Activated naive CD4-positive, alpha-beta T cell treated with anti-CD3 and anti-CD28 coated beads, Interleukin-2, amount 10 ng/mL, durations not matched to agents 7 days and 5 days (primary cell): ENCODE measurements around the gene BRME1.

Experiments used
- CTCF ChIA-PET: fragments of 350-600 bp; sonication (Branson Sonifier 250); formaldehyde crosslinking; loops from one replicate; lab custom pipeline; 2021; ENCODE audit warnings: antibody characterized with exemption; lab: Charles Lee
- DNase-seq: peaks from one replicate; pipeline ENCODE4 v3.0.0-alpha.2; 2020
- H3K27ac Mint-ChIP-seq: one replicate; pipeline ENCODE4 v1.8.0; 2021; ENCODE audit warnings: mild to moderate bottlenecking, moderate library complexity, mixed read lengths
- H3K27me3 Mint-ChIP-seq: one replicate; pipeline ENCODE4 v1.8.0; 2021; ENCODE audit warnings: mild to moderate bottlenecking, mixed read lengths
- H3K36me3 Mint-ChIP-seq: one replicate; pipeline ENCODE4 v1.8.0; 2021; ENCODE audit warnings: mixed read lengths
- H3K4me1 Mint-ChIP-seq: one replicate; pipeline ENCODE4 v1.8.0; 2021; ENCODE audit warnings: mixed read lengths
- H3K4me3 Mint-ChIP-seq: one replicate; pipeline ENCODE4 v1.8.0; 2021; ENCODE audit warnings: mild to moderate bottlenecking, moderate library complexity, mixed read lengths
- H3K9me3 Mint-ChIP-seq: one replicate; pipeline ENCODE4 v1.8.0; 2021; ENCODE audit warnings: mixed read lengths

BRME1 gene

DNA sequence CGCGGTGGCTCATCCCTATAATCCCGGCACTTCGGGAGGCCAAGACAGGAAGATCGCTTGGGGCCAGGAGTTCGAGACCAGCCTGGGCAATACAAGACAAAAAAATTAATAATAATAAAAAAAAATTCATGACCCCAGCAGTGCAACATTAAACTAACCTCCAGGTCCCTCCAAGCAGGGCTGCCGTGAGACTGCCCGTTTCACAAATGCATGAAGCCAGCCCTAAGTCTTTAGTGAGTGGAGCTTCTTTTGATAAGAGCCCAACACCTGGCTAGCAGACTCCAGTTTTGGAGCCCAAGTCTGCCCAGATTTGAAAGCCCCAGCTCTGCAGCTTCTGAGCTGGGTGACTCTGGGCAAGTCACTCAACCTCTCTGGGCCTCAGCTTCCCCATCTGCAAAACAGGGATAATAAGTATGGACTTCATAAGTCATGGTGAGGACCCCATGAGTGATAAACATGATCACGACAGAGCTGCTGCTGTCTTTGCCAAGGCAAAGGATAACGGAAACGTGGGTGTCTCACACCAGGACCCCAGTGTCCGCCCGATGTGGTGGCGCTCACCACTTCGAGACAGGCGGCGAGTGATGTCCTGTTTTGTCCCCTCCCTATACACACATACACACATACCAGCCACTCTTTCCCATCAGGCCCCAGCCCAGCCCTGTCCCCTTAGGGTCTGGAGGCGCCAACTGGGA is 67.3 kb downstream of the BRME1 start:
- H3K4me1 Mint-ChIP-seq: peaks cover 76% of the 10 kb centered on the region
- CTCF ChIA-PET: interaction anchor here (0.9 to 2.9 kb wide), 3 partner anchors 24 to 54 kb away, joined by 3 to 14 read pairs (median 4); no protein-coding TSS in a partner anchor
- peak overlapping the region; percentile 97 for H3K27ac Mint-ChIP-seq
- peak overlapping the region; percentile 93 for H3K4me3 Mint-ChIP-seq
- no peaks in the 10 kb centered on the region for H3K27me3 Mint-ChIP-seq
- no peak for DNase-seq
- no peaks in the 10 kb centered on the region for H3K9me3 Mint-ChIP-seq
- H3K36me3 Mint-ChIP-seq: peaks cover 46% of the 10 kb centered on the region

DNA sequence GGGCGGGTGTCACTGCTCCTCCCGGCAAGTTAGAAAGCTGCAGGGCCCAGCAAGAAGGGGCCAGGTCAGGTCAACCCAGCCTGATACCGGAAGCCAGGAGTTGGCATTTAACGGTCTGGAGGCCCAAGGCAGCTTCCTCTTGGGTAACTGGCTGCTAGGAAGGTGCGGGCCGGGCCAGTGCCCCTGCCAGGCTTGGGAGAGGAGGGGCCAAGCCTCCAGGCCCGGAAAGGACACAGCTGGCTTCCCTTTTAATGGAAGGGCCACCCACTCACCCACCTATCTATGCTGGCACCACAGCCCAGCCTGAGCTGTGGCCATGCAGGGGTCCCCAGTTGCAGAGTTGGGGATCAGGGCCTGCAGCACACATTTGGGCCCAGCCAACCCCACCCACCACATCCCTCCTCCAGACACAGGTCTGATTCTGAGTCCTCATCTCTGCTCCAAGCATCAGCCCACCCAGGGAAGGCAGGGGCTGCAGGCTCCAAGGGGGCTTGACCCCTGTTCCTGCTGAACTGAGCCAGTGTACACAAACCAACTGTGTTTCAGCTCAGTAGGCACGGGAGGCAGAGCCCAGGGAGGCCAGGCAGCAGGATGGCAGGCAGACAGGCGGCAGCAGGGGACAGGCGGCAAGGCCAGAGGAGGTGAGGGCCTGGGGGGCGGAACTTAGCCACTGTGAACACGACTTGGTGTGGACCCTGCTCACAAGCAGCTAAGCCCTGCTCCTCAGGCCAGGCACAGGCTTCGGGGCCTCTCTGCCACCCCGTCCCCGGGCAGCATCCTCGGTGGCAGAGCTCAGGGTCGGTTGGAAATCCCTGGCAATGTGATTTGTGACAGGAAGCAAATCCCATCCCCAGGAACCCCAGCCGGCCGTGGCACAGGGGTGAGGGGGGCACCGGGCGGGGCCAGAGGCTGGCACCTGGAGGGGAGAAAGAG is 69.9 kb downstream of the BRME1 start:
- Mint-ChIP-seq H3K27ac (peak overlapping the region; percentile 97), H3K27me3 (no peaks in the 10 kb centered on the region), H3K4me1 (peaks cover 72% of the 10 kb centered on the region), H3K36me3 (peaks cover 48% of the 10 kb centered on the region), H3K4me3 (peak overlapping the region; percentile 77), H3K9me3 (no peaks in the 10 kb centered on the region)
- CTCF ChIA-PET: interaction anchor here (1.0 to 4.5 kb wide), 9 partner anchors 11 to 52 kb away, joined by 3 to 17 read pairs (median 5); partner anchors contain the start of gene ZSWIM4
- no peak for DNase-seq

DNA sequence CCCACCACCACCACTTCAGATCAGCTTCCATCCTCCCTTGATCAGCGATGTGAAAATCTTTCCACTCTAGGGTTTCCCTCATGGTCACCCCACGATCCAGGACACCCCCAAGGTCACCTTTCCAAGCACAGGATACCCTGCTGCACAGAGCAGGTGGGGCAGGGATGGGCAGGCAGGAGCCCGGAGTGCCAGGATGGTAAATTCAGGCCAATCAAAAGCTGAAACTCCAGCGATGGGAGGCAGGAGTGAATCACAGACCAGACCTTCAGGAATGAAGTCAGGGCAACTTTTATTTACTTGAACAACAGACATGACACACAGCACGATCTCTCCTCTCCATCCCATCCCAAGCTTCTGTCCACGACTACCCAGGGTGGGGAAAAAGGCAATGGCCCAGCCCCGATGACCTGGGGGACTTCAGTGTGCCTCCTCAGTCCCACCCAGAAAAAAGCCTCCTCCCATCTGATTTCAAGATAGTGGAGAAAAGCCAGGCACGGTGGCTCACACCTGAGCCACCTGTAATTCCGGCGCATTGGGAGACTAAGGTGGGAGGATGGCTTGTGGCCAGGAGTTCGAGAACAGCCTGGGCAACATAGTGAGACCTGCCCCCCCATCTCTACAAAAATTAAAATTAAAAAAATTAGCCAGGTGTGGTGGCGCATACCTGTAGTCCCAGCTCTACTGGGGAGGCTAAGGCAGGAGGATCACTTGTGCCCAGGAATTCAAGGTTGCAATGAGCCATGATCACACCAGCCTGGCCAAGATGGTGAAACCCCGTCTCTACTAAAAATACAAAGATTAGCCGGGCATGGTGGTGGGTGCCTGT is 71.5 kb downstream of the BRME1 start:
- Mint-ChIP-seq H3K4me3 (peak overlapping the region; percentile 74), H3K27me3 (no peaks in the 10 kb centered on the region), H3K27ac (peak overlapping the region; percentile 85), H3K9me3 (no peaks in the 10 kb centered on the region), H3K36me3 (peaks cover 35% of the 10 kb centered on the region), H3K4me1 (peaks cover 61% of the 10 kb centered on the region)
- DNase-seq: no peak
- CTCF ChIA-PET: interaction anchor here (0.7 to 4.5 kb wide), 2 partner anchors 12 to 235 kb away, joined by 3 to 17 read pairs; no protein-coding TSS in a partner anchor

DNA sequence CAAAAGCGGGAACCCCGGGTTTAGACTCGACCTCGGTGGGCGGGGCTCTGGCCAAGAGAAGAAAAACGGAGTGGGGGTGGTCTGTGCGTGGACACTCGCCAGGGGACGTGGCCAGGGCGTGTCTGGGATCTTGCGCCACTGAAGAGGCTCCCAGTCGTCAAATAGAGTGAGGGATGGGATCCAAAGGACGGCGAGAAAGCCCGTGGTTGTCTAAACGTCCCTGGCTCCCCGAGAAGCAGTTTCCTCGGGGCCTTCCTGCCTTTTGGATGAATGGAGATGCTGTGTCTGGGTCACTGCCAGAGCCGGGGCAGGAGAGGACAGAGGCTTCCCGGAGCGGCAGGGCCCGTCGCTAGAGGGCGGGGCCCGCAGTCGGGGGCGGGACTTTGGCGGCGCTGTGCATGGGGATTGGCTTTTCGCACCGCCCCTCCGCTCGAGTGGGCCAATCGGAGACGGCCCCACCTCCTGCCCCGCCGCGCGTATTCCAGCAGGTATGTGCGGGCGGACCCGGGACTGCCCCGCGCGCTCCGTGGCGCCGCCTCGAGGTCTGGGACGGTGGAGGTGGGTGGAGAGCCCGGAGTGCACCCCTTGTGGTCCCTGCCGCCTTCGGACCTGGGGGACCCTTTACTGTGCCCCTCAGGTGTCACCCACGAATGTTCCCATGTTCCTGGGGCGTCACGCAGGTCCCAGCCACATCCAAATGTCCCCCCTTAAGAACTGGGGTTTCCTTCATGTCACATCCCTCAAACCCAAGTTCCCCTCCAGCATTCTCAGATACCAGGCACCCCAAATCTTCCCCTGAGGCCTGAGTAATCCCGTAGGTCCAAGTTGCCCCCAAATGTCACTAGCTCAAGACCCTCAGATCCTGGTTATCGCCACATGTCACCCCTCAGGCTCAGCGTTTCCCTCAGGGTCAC is 72.3 kb downstream of the BRME1 start:
- Mint-ChIP-seq H3K36me3 (peaks cover 35% of the 10 kb centered on the region), H3K4me3 (peak overlapping the region; percentile 74), H3K27me3 (no peaks in the 10 kb centered on the region), H3K27ac (peak overlapping the region; percentile 85), H3K4me1 (peaks cover 52% of the 10 kb centered on the region), H3K9me3 (no peaks in the 10 kb centered on the region)
- CTCF ChIA-PET: interaction anchor here (0.7 to 4.5 kb wide), 4 partner anchors 13 to 234 kb away, joined by 3 to 17 read pairs (median 4); no protein-coding TSS in a partner anchor
- peak; percentile 96 for DNase-seq
